ENCODE data around the gene RNF220.

RNF220 gene

DNA sequence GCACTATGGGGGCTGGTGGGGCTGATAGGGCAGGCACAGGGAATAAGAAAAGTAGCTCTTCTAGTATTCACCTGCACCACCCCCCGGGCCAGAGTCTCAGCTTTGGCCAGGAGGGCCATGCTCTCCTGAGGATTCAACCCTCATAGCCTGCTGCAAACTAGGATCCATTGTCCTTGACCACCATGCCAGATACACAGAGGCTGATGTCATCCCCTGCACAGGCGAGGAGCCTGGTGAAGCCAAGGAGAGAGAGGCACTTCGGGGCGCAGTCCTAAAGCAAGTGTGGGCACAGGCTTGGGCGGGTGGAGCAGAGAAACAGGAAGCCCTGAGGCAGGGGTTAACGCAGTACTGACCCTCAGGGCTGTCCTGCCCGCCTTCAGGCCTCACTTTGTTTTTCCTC is 239.8 kb downstream of the RNF220 start:
- H3K27ac ChIP-seq = no peak overlapping the region
- TF ChIP-seq ZFX (IDR thresholded peaks at IDR 0.05) = no peak
- TF ChIP-seq, protein P1, sequence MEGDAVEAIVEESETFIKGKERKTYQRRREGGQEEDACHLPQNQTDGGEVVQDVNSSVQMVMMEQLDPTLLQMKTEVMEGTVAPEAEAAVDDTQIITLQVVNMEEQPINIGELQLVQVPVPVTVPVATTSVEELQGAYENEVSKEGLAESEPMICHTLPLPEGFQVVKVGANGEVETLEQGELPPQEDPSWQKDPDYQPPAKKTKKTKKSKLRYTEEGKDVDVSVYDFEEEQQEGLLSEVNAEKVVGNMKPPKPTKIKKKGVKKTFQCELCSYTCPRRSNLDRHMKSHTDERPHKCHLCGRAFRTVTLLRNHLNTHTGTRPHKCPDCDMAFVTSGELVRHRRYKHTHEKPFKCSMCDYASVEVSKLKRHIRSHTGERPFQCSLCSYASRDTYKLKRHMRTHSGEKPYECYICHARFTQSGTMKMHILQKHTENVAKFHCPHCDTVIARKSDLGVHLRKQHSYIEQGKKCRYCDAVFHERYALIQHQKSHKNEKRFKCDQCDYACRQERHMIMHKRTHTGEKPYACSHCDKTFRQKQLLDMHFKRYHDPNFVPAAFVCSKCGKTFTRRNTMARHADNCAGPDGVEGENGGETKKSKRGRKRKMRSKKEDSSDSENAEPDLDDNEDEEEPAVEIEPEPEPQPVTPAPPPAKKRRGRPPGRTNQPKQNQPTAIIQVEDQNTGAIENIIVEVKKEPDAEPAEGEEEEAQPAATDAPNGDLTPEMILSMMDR (conservative IDR thresholded peaks at IDR 0.05) = no peak

DNA sequence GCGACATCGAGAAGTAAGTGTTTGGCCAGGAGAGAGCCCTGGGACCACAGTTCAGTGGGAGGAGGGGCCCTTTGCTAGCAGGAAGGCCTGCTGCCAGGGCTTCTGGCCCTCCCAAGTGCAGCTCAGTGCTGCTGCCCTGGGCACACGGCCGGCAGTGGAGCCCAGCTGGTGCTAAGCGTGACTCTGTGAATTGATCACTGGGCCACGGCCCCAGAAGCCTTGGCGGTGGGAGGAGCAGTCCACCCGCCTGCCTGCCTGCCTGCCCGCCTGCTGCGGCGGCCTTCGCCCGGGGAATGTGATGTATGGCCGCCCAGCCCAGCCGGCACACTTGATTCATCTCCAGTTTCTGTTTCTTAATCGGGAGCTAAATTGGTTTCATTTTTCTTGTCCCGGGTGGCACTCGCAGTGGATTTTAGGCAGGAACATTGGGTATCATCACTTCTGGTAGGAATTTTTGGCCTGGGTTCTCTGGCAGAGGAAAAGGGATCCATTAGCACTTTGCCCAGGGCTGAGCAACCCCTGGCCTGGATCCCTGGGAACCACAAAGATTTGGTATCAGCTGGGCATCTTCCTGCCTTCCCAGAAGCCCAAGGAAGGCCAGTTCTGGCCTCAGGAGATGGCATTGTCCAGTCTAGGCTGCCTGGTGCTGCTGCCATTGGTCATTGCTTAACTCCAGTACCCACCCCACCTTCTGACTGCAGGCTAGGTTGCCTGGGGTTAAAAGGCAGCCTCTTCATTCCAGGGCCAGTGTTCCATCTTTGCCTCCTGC is 240.6 kb downstream of the RNF220 start:
- TF ChIP-seq, protein P1 (conservative IDR thresholded peaks at IDR 0.05) = no peak
- no peak for TF ChIP-seq ZFX (IDR thresholded peaks at IDR 0.05)
- no peak overlapping the region for H3K27ac ChIP-seq

DNA sequence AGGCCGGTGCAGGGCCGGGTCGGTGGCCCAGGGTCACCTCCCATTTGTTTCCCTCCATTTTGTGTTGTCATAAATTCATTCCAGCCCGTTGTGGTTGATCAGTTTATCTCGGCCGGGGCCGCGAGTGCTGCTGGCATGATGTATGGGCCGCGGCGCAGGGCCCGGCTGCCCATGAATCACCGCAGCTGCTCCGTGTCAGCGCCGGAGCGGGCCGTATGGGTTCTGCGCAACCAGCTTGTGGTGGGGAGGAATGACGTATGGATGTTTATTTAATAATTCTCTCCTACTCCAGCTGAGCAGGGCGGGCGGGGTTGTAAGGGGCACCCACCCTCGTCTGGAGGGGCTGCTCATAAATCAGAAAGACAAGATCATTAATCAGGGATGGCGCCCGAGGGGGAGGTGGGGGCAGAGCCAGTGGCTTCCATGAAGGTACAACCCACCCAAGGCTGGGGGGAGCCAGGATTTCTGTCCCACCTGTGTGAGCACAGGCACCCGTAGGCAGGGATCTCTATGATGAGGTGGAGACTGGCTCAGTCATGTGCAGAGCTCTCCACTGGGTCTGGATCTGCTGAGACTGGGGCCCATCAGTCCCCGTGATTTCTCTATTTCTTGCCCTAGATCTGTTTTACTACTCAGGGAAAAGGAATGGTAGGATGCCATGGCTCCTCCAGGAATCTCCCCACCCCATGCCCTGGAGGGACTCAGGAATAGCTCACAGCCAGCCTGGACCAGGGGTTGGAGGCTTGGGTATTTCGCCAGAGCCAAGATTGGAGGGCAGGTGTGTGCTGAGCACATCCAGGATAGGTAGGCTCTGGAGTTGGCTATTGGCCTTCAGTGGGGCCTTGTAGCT is 241.4 kb downstream of the RNF220 start:
- TF ChIP-seq, protein P1 (conservative IDR thresholded peaks at IDR 0.05) = no peak
- no peak overlapping the region for H3K27ac ChIP-seq

DNA sequence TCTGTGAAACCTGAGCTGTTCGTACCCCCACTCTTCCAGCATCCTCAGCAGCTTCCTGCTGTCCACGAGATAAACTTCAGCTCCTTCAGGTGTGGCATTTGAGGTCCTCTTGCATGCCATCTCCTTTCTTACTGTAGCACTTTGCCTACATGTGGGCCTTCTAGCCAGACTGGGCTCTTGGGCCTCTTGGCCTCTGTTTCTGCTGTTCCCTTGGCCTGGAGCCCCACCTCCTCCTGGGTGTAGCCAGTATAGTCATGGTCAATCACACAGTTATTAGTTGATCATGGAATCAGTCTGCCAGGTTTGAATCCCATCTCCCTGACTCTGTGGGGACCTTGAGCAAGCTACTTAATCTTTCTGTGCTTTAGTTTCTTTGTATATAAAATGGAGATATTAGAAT is 242.8 kb downstream of the RNF220 start:
- TF ChIP-seq, protein P1 (conservative IDR thresholded peaks at IDR 0.05) = no peak
- TF ChIP-seq ZFX (IDR thresholded peaks at IDR 0.05) = no peak

DNA sequence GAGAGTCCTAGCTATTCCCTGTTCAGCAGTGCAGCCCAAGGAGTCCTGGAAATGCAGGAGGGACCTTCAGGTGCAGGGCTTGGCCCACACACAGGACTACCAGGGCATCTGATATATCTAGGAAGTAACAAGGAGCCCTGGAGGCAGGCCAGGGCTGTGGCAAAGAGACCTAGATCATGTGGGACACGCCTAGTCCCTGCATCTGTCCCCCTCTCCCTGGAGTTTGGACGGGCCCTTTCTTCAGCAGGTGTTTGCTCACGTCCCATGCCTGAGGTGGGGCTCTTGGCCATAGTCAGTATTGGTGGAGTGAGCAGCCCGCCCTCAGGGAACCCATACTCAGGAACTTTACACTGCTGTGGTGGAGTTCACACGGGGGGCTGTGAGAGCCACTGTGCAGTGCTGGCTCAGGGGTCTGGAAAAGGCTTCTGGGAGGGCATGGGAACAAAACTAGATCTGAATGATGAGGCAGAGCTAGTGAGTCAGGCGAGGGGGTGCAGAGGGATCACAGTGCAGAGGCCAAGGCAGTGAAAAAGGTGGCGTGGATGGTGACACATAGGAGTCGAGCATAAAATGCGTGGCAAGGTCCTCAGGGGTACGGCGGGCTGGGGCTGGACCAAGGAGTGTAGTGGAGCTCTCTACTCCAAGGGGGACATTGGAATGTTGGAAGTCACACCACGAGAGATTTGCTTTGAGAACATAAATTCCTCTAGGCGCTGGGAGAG is 243.6 kb downstream of the RNF220 start:
- H3K27ac ChIP-seq = no peak overlapping the region
- no peak for TF ChIP-seq ZFX (IDR thresholded peaks at IDR 0.05)
- TF ChIP-seq, protein P1 (conservative IDR thresholded peaks at IDR 0.05) = no peak

More for the DNA sequence above, 242.8 kb downstream of the RNF220 start:
- no peak overlapping the region for H3K27ac ChIP-seq

DNA sequence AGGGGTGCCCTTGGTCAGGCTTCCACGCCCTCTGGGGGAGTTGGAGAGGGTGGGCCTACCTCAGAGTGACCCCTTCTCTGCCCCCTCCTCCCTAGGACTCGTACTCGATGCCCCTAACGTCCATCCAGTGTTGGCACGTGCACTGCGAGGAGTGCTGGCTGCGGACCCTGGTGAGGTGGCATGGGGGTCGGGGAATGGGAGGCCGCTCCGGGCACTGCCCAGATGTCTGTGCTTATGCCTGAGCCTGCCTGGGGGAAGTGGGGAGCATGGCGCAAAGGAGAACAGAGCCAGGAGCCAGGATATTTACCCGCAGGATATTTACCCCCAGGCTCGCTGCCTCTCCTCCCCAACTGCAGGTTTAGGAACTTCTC is 244.7 kb downstream of the RNF220 start:
- TF ChIP-seq, protein P1 (conservative IDR thresholded peaks at IDR 0.05) = no peak
- no peak for TF ChIP-seq ZFX (IDR thresholded peaks at IDR 0.05)
- H3K27ac ChIP-seq = no peak overlapping the region

All from C4-2B (cell line).